ENCODE data around the gene ABI3BP. TPM values are rescaled to one million over a fixed set of nuclear protein-coding genes. Genes with fewer than 3 reads are reported as not detected.

The ABI3BP gene
- total and polyA plus RNA-seq, 2 experiments from 2014 or later: 0.42 to 0.57 TPM

DNA sequence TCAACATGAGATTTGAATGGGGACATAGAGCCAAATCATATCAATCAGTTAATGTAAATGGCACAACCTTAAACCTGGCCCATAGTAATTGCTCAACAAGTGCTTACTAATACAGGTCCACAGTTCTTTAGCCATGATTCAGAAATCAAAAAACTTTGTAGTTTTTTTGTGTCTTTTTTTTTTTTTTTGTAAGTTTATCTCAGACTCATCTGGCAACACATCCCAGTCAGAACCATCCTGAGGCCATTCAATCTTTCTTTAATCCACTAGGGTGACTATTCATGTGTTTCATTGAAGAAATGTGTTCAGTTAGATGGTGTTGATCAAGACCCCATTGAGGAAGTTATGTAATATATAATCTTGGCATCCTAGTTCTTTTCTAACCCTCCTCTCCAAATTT lies 65.4 kb downstream of the ABI3BP start:
- Histone ChIP-seq H3K4me3 (no peak overlapping the region), H3K4me1 (ENCODE audit: insufficient read depth) (no peaks in the 10 kb centered on the region), H3K9me2 (ENCODE audit: insufficient read depth) (no peaks in the 10 kb centered on the region; the same call in 1 of the 2 replicates), H3K4me2 (no peak overlapping the region), H3F3A (replicated peaks; ENCODE audit: low read depth) (no peaks in the 10 kb centered on the region), H3K36me3 (ENCODE audit: insufficient read depth) (no peaks in the 10 kb centered on the region), H3K27ac (ENCODE audit: low read depth) (no peak overlapping the region), H2AFZ (no peak overlapping the region), H3K27me3 (ENCODE audit: insufficient read depth) (no peaks in the 10 kb centered on the region), H4K20me1 (replicated peaks; ENCODE audit: insufficient read depth) (no peaks in the 10 kb centered on the region), H3K79me2 (replicated peaks; ENCODE audit: insufficient read depth) (no peaks in the 10 kb centered on the region)
- Mint-ChIP-seq H3K27ac (no peak overlapping the region), H3K4me3 (no peak overlapping the region), H3K4me1 (no peaks in the 10 kb centered on the region), H3K27me3 (ENCODE audit: insufficient read depth, low read depth, poor library complexity) (no peaks in the 10 kb centered on the region), H3K36me3 (ENCODE audit: low read depth) (no peaks in the 10 kb centered on the region), H3K9me3 (no peaks in the 10 kb centered on the region)
- ATAC-seq: no peak
- DNase-seq (ENCODE audit: low spot score): no peak
- no peak for TF ChIP-seq CREB1 (CRISPR knock-in tag; IDR thresholded peaks at IDR 0.05; ENCODE audit: low read depth)
- no peak for TF ChIP-seq EZH2 (IDR thresholded peaks at IDR 0.05; ENCODE audit: low read depth, unreplicated experiment)
- no peak for TF ChIP-seq NANOG (IDR thresholded peaks at IDR 0.05; ENCODE audit: borderline replicate concordance)
- no peak for TF ChIP-seq STAT1 (IDR thresholded peaks at IDR 0.05; ENCODE audit: unreplicated experiment)
- TF ChIP-seq, protein P1, sequence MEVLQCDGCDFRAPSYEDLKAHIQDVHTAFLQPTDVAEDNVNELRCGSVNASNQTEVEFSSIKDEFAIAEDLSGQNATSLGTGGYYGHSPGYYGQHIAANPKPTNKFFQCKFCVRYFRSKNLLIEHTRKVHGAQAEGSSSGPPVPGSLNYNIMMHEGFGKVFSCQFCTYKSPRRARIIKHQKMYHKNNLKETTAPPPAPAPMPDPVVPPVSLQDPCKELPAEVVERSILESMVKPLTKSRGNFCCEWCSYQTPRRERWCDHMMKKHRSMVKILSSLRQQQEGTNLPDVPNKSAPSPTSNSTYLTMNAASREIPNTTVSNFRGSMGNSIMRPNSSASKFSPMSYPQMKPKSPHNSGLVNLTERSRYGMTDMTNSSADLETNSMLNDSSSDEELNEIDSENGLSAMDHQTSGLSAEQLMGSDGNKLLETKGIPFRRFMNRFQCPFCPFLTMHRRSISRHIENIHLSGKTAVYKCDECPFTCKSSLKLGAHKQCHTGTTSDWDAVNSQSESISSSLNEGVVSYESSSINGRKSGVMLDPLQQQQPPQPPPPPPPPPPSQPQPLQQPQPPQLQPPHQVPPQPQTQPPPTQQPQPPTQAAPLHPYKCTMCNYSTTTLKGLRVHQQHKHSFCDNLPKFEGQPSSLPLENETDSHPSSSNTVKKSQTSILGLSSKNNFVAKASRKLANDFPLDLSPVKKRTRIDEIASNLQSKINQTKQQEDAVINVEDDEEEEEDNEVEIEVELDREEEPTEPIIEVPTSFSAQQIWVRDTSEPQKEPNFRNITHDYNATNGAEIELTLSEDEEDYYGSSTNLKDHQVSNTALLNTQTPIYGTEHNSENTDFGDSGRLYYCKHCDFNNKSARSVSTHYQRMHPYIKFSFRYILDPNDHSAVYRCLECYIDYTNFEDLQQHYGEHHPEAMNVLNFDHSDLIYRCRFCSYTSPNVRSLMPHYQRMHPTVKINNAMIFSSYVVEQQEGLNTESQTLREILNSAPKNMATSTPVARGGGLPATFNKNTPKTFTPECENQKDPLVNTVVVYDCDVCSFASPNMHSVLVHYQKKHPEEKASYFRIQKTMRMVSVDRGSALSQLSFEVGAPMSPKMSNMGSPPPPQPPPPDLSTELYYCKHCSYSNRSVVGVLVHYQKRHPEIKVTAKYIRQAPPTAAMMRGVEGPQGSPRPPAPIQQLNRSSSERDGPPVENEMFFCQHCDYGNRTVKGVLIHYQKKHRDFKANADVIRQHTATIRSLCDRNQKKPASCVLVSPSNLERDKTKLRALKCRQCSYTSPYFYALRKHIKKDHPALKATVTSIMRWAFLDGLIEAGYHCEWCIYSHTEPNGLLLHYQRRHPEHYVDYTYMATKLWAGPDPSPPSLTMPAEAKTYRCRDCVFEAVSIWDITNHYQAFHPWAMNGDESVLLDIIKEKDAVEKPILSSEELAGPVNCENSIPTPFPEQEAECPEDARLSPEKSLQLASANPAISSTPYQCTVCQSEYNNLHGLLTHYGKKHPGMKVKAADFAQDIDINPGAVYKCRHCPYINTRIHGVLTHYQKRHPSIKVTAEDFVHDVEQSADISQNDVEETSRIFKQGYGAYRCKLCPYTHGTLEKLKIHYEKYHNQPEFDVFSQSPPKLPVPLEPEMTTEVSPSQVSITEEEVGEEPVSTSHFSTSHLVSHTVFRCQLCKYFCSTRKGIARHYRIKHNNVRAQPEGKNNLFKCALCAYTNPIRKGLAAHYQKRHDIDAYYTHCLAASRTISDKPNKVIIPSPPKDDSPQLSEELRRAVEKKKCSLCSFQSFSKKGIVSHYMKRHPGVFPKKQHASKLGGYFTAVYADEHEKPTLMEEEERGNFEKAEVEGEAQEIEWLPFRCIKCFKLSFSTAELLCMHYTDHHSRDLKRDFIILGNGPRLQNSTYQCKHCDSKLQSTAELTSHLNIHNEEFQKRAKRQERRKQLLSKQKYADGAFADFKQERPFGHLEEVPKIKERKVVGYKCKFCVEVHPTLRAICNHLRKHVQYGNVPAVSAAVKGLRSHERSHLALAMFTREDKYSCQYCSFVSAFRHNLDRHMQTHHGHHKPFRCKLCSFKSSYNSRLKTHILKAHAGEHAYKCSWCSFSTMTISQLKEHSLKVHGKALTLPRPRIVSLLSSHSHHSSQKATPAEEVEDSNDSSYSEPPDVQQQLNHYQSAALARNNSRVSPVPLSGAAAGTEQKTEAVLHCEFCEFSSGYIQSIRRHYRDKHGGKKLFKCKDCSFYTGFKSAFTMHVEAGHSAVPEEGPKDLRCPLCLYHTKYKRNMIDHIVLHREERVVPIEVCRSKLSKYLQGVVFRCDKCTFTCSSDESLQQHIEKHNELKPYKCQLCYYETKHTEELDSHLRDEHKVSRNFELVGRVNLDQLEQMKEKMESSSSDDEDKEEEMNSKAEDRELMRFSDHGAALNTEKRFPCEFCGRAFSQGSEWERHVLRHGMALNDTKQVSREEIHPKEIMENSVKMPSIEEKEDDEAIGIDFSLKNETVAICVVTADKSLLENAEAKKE (CRISPR knock-in tag; IDR thresholded peaks at IDR 0.05): no peak
- TF ChIP-seq, protein P2, sequence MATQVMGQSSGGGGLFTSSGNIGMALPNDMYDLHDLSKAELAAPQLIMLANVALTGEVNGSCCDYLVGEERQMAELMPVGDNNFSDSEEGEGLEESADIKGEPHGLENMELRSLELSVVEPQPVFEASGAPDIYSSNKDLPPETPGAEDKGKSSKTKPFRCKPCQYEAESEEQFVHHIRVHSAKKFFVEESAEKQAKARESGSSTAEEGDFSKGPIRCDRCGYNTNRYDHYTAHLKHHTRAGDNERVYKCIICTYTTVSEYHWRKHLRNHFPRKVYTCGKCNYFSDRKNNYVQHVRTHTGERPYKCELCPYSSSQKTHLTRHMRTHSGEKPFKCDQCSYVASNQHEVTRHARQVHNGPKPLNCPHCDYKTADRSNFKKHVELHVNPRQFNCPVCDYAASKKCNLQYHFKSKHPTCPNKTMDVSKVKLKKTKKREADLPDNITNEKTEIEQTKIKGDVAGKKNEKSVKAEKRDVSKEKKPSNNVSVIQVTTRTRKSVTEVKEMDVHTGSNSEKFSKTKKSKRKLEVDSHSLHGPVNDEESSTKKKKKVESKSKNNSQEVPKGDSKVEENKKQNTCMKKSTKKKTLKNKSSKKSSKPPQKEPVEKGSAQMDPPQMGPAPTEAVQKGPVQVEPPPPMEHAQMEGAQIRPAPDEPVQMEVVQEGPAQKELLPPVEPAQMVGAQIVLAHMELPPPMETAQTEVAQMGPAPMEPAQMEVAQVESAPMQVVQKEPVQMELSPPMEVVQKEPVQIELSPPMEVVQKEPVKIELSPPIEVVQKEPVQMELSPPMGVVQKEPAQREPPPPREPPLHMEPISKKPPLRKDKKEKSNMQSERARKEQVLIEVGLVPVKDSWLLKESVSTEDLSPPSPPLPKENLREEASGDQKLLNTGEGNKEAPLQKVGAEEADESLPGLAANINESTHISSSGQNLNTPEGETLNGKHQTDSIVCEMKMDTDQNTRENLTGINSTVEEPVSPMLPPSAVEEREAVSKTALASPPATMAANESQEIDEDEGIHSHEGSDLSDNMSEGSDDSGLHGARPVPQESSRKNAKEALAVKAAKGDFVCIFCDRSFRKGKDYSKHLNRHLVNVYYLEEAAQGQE (IDR thresholded peaks at IDR 0.05; ENCODE audit: unreplicated experiment): no peak
- no peak for TF ChIP-seq ZNF331 (CRISPR knock-in tag; IDR thresholded peaks at IDR 0.05; ENCODE audit: low read depth)
- no peak for TF ChIP-seq ZNF114 (CRISPR knock-in tag; IDR thresholded peaks at IDR 0.05)
- no peak for TF ChIP-seq POLR2AphosphoS5 (IDR thresholded peaks at IDR 0.05; ENCODE audit: low read depth)
- TF ChIP-seq JUNB (IDR thresholded peaks at IDR 0.05; ENCODE audit: unreplicated experiment): no peak
- TF ChIP-seq, protein P3, sequence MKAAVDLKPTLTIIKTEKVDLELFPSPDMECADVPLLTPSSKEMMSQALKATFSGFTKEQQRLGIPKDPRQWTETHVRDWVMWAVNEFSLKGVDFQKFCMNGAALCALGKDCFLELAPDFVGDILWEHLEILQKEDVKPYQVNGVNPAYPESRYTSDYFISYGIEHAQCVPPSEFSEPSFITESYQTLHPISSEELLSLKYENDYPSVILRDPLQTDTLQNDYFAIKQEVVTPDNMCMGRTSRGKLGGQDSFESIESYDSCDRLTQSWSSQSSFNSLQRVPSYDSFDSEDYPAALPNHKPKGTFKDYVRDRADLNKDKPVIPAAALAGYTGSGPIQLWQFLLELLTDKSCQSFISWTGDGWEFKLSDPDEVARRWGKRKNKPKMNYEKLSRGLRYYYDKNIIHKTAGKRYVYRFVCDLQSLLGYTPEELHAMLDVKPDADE (IDR thresholded peaks at IDR 0.05): no peak
- TF ChIP-seq, protein P4, sequence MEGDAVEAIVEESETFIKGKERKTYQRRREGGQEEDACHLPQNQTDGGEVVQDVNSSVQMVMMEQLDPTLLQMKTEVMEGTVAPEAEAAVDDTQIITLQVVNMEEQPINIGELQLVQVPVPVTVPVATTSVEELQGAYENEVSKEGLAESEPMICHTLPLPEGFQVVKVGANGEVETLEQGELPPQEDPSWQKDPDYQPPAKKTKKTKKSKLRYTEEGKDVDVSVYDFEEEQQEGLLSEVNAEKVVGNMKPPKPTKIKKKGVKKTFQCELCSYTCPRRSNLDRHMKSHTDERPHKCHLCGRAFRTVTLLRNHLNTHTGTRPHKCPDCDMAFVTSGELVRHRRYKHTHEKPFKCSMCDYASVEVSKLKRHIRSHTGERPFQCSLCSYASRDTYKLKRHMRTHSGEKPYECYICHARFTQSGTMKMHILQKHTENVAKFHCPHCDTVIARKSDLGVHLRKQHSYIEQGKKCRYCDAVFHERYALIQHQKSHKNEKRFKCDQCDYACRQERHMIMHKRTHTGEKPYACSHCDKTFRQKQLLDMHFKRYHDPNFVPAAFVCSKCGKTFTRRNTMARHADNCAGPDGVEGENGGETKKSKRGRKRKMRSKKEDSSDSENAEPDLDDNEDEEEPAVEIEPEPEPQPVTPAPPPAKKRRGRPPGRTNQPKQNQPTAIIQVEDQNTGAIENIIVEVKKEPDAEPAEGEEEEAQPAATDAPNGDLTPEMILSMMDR (conservative IDR thresholded peaks at IDR 0.05; ENCODE audit: low read depth in 2 of 2): no peak

All from GM23338 (cell line).